Measurements from ENCODE around the gene ADCY5.
A peak's percentile ranks its signal among the peaks of the same experiment; 100 is the strongest.

ADCY5 gene

GRCh38 chr3:123459862-123460261 is 11.0 kb upstream of the ADCY5 start:
- H3K4ac ChIP-seq (ENCODE audit: low read length) = no peak overlapping the region
- H3K9ac ChIP-seq (ENCODE audit: low read depth, low read length, poor library complexity) = no peak overlapping the region
- peak; percentile 11 for DNase-seq (ENCODE audit: low spot score)
- H2BK15ac ChIP-seq (ENCODE audit: low read length) = no peak overlapping the region
- H2BK120ac ChIP-seq (ENCODE audit: low read depth, low read length) = no peak overlapping the region
- no peak overlapping the region for H3K14ac ChIP-seq (ENCODE audit: low read length)
- no peak overlapping the region for H3K4me2 ChIP-seq (ENCODE audit: insufficient read depth, low read length, poor library complexity, severe bottlenecking)
- no CpG with 5 or more reads among the region's 8 CpGs for WGBS, 2 donors (ENCODE audit: extremely low coverage in 2 of 2, insufficient read length in 2 of 2, insufficient replicate concordance in 1 of 2)
- no peaks in the 10 kb centered on the region for H3K36me3 ChIP-seq (replicated peaks in 1 of 2; ENCODE audit: control insufficient read depth in 2 of 2, insufficient read depth in 2 of 2, low read length in 2 of 2)
- no peak overlapping the region for H3K23ac ChIP-seq (ENCODE audit: low read depth, low read length, poor library complexity)
- no peaks in the 10 kb centered on the region for H3K9me3 ChIP-seq (replicated peaks in 1 of 2; ENCODE audit: control insufficient read depth in 2 of 2, insufficient read depth in 1 of 2, low read depth in 1 of 2, low read length in 2 of 2)
- no peak overlapping the region for H3K4me3 ChIP-seq (ENCODE audit: low read length in 2 of 2)
- H3K4me1 ChIP-seq (ENCODE audit: control insufficient read depth in 2 of 2, insufficient read depth in 1 of 2, low read depth in 1 of 2, low read length in 2 of 2) = peaks cover 4 to 6% of the 10 kb centered on the region in 2 donors
- no peak overlapping the region for H4K8ac ChIP-seq (ENCODE audit: low read depth, low read length)
- peak overlapping the region; percentile 39 for H3K18ac ChIP-seq (ENCODE audit: low read length)
- H3K79me1 ChIP-seq (ENCODE audit: low read depth, low read length) = no peaks in the 10 kb centered on the region
- H2BK5ac ChIP-seq (ENCODE audit: low read length) = no peak overlapping the region
- peaks cover 0 to 63% (median 0%) of the 10 kb centered on the region in 3 experiments for H3K27me3 ChIP-seq (ENCODE audit: control insufficient read depth in 3 of 3, insufficient read depth in 3 of 3, low read depth in 1 of 3, low read length in 3 of 3)
- peak overlapping the region; percentile 50 for H2AFZ ChIP-seq (ENCODE audit: low read length)
- H3K27ac ChIP-seq (replicated peaks; ENCODE audit: low read length) = no peak overlapping the region
- no peak overlapping the region for H2BK12ac ChIP-seq (ENCODE audit: low read length)
- H4K91ac ChIP-seq (ENCODE audit: low read depth, low read length, poor library complexity) = no peak overlapping the region
- H2AK5ac ChIP-seq (ENCODE audit: low read depth, low read length) = no peak overlapping the region

GRCh38 chr3:123458255-123458654 is 9.4 kb upstream of the ADCY5 start:
- H4K8ac ChIP-seq (ENCODE audit: low read depth, low read length) = no peak overlapping the region
- DNase-seq (ENCODE audit: low spot score) = no peak
- no peak overlapping the region for H3K14ac ChIP-seq (ENCODE audit: low read length)
- no peak overlapping the region for H3K4me3 ChIP-seq (ENCODE audit: low read length in 2 of 2)
- H3K4me2 ChIP-seq (ENCODE audit: insufficient read depth, low read length, poor library complexity, severe bottlenecking) = no peak overlapping the region
- no peaks in the 10 kb centered on the region for H3K79me1 ChIP-seq (ENCODE audit: low read depth, low read length)
- H4K91ac ChIP-seq (ENCODE audit: low read depth, low read length, poor library complexity) = no peak overlapping the region
- no peak overlapping the region for H2BK120ac ChIP-seq (ENCODE audit: low read depth, low read length)
- no peak overlapping the region for H2BK5ac ChIP-seq (ENCODE audit: low read length)
- no peaks in the 10 kb centered on the region for H3K9me3 ChIP-seq (replicated peaks in 1 of 2; ENCODE audit: control insufficient read depth in 2 of 2, insufficient read depth in 1 of 2, low read depth in 1 of 2, low read length in 2 of 2)
- H3K18ac ChIP-seq (ENCODE audit: low read length) = no peak overlapping the region
- H2AK5ac ChIP-seq (ENCODE audit: low read depth, low read length) = no peak overlapping the region
- peaks cover 4 to 6% of the 10 kb centered on the region in 2 donors for H3K4me1 ChIP-seq (ENCODE audit: control insufficient read depth in 2 of 2, insufficient read depth in 1 of 2, low read depth in 1 of 2, low read length in 2 of 2)
- H2BK12ac ChIP-seq (ENCODE audit: low read length) = no peak overlapping the region
- H3K23ac ChIP-seq (ENCODE audit: low read depth, low read length, poor library complexity) = no peak overlapping the region
- no peaks in the 10 kb centered on the region for H3K36me3 ChIP-seq (replicated peaks in 1 of 2; ENCODE audit: control insufficient read depth in 2 of 2, insufficient read depth in 2 of 2, low read length in 2 of 2)
- H3K9ac ChIP-seq (ENCODE audit: low read depth, low read length, poor library complexity) = no peak overlapping the region
- no peak overlapping the region for H2AFZ ChIP-seq (ENCODE audit: low read length)
- H2BK15ac ChIP-seq (ENCODE audit: low read length) = no peak overlapping the region
- H3K27ac ChIP-seq (replicated peaks; ENCODE audit: low read length) = no peak overlapping the region
- H3K27me3 ChIP-seq (ENCODE audit: control insufficient read depth in 3 of 3, insufficient read depth in 3 of 3, low read depth in 1 of 3, low read length in 3 of 3) = peaks cover 0 to 52% (median 0%) of the 10 kb centered on the region in 3 experiments
- H3K4ac ChIP-seq (ENCODE audit: low read length) = no peak overlapping the region
- no CpG with 5 or more reads among the region's 5 CpGs for WGBS, 2 donors (ENCODE audit: extremely low coverage in 2 of 2, insufficient read length in 2 of 2, insufficient replicate concordance in 1 of 2)

- no peak overlapping the region for H4K8ac ChIP-seq (ENCODE audit: low read depth, low read length)
- H3K4me3 ChIP-seq (ENCODE audit: low read length in 2 of 2) = no peak overlapping the region
- H3K14ac ChIP-seq (ENCODE audit: low read length) = no peak overlapping the region
- no peak overlapping the region for H3K9ac ChIP-seq (ENCODE audit: low read depth, low read length, poor library complexity)
- WGBS, 2 donors (ENCODE audit: extremely low coverage in 2 of 2, insufficient read length in 2 of 2, insufficient replicate concordance in 1 of 2) = no CpG with 5 or more reads among the region's 1 CpG
- no peak overlapping the region for H2BK5ac ChIP-seq (ENCODE audit: low read length)
- H3K23ac ChIP-seq (ENCODE audit: low read depth, low read length, poor library complexity) = no peak overlapping the region
- no peaks in the 10 kb centered on the region for H3K9me3 ChIP-seq (replicated peaks in 1 of 2; ENCODE audit: control insufficient read depth in 2 of 2, insufficient read depth in 1 of 2, low read depth in 1 of 2, low read length in 2 of 2)
- no peak overlapping the region for H2AK5ac ChIP-seq (ENCODE audit: low read depth, low read length)
- H2BK120ac ChIP-seq (ENCODE audit: low read depth, low read length) = no peak overlapping the region
- no peak overlapping the region for H3K4me2 ChIP-seq (ENCODE audit: insufficient read depth, low read length, poor library complexity, severe bottlenecking)
- H3K4ac ChIP-seq (ENCODE audit: low read length) = no peak overlapping the region
- no peak overlapping the region for H2AFZ ChIP-seq (ENCODE audit: low read length)
- no peak overlapping the region for H4K91ac ChIP-seq (ENCODE audit: low read depth, low read length, poor library complexity)
- DNase-seq (ENCODE audit: low spot score) = no peak
- peaks cover 4 to 6% of the 10 kb centered on the region in 2 donors for H3K4me1 ChIP-seq (ENCODE audit: control insufficient read depth in 2 of 2, insufficient read depth in 1 of 2, low read depth in 1 of 2, low read length in 2 of 2)
- peaks cover 0 to 54% (median 0%) of the 10 kb centered on the region in 3 experiments for H3K27me3 ChIP-seq (ENCODE audit: control insufficient read depth in 3 of 3, insufficient read depth in 3 of 3, low read depth in 1 of 3, low read length in 3 of 3)
- no peaks in the 10 kb centered on the region for H3K79me1 ChIP-seq (ENCODE audit: low read depth, low read length)
- no peaks in the 10 kb centered on the region for H3K36me3 ChIP-seq (replicated peaks in 1 of 2; ENCODE audit: control insufficient read depth in 2 of 2, insufficient read depth in 2 of 2, low read length in 2 of 2)
- H2BK15ac ChIP-seq (ENCODE audit: low read length) = no peak overlapping the region
- H3K18ac ChIP-seq (ENCODE audit: low read length) = no peak overlapping the region
- H3K27ac ChIP-seq (replicated peaks; ENCODE audit: low read length) = no peak overlapping the region
- no peak overlapping the region for H2BK12ac ChIP-seq (ENCODE audit: low read length)
Observed at GRCh38 chr3:123457841-123458240, 9.0 kb upstream of the ADCY5 start.

DNA sequence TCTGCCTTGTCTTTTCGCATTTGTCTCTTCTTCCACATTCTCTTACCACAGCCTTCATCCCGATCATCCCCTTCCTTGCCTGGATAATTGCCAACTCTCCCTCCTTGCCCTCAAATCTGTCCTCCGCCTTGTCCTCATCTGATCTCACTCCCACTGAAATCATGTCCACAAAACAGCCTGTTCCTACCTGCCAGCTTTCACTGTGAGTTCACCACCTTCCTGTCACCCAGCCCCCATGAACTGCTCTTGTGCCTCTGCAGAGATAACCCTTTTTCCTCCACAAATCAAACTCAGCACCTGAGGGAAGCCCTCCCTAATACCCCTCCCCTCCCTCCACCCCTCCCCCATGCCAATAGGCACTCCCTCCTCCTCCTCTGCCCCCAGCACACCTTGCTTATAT is 4.8 kb upstream of the ADCY5 start:
- no peak overlapping the region for H2AK5ac ChIP-seq (ENCODE audit: low read depth, low read length)
- H4K91ac ChIP-seq (ENCODE audit: low read depth, low read length, poor library complexity) = no peak overlapping the region
- DNase-seq (ENCODE audit: low spot score) = no peak
- H3K4me1 ChIP-seq (ENCODE audit: control insufficient read depth in 2 of 2, insufficient read depth in 1 of 2, low read depth in 1 of 2, low read length in 2 of 2) = peaks cover 0 to 5% of the 10 kb centered on the region in 2 donors
- H3K23ac ChIP-seq (ENCODE audit: low read depth, low read length, poor library complexity) = no peak overlapping the region
- no peaks in the 10 kb centered on the region for H3K9me3 ChIP-seq (replicated peaks in 1 of 2; ENCODE audit: control insufficient read depth in 2 of 2, insufficient read depth in 1 of 2, low read depth in 1 of 2, low read length in 2 of 2)
- H3K36me3 ChIP-seq (replicated peaks in 1 of 2; ENCODE audit: control insufficient read depth in 2 of 2, insufficient read depth in 2 of 2, low read length in 2 of 2) = no peaks in the 10 kb centered on the region
- H2BK15ac ChIP-seq (ENCODE audit: low read length) = no peak overlapping the region
- H4K8ac ChIP-seq (ENCODE audit: low read depth, low read length) = no peak overlapping the region
- H2BK120ac ChIP-seq (ENCODE audit: low read depth, low read length) = no peak overlapping the region
- H3K9ac ChIP-seq (ENCODE audit: low read depth, low read length, poor library complexity) = no peak overlapping the region
- H3K4me3 ChIP-seq (ENCODE audit: low read length in 2 of 2) = no peak overlapping the region
- no peak overlapping the region for H2BK12ac ChIP-seq (ENCODE audit: low read length)
- H3K4ac ChIP-seq (ENCODE audit: low read length) = no peak overlapping the region
- no peak overlapping the region for H3K14ac ChIP-seq (ENCODE audit: low read length)
- no peaks in the 10 kb centered on the region for H3K79me1 ChIP-seq (ENCODE audit: low read depth, low read length)
- no CpG with 5 or more reads among the region's 3 CpGs for WGBS, 2 donors (ENCODE audit: extremely low coverage in 2 of 2, insufficient read length in 2 of 2, insufficient replicate concordance in 1 of 2)
- no peak overlapping the region for H3K4me2 ChIP-seq (ENCODE audit: insufficient read depth, low read length, poor library complexity, severe bottlenecking)
- peaks cover 3 to 51% (median 11%) of the 10 kb centered on the region in 3 experiments for H3K27me3 ChIP-seq (ENCODE audit: control insufficient read depth in 3 of 3, insufficient read depth in 3 of 3, low read depth in 1 of 3, low read length in 3 of 3)
- no peak overlapping the region for H3K18ac ChIP-seq (ENCODE audit: low read length)
- no peak overlapping the region for H2BK5ac ChIP-seq (ENCODE audit: low read length)
- H3K27ac ChIP-seq (replicated peaks; ENCODE audit: low read length) = no peak overlapping the region
- no peak overlapping the region for H2AFZ ChIP-seq (ENCODE audit: low read length)

Measured in neuronal stem cell (in vitro differentiated cells).